ENCODE results near the gene SMYD3.

DNA sequence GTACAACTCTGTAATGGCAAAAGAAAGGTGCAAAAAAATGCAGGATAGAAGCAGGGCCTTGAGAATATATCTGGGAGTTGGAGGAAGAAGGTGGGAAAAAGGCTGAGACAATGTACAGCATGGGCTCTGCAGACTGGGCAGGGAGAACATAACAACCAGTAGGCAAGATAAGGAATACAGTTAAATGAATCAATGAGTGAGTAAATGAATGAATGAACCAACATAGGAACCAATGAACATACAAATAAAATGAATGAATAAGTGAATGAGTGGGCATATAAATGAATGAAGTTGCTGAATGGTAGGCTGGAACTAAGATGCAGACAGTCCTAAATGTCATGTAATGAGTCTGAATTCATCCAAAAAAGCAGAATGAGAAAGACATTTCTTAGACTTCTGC lies 370.6 kb downstream of the SMYD3 start:
- TF ChIP-seq POLR2A (IDR thresholded peaks at IDR 0.05; ENCODE audit: low read length) (no peak), GATA1 (IDR thresholded peaks at IDR 0.05; ENCODE audit: low read depth, low read length) (no peak)
